Measurements from ENCODE around the gene NEIL1.

- TF ChIP-seq, protein P1, sequence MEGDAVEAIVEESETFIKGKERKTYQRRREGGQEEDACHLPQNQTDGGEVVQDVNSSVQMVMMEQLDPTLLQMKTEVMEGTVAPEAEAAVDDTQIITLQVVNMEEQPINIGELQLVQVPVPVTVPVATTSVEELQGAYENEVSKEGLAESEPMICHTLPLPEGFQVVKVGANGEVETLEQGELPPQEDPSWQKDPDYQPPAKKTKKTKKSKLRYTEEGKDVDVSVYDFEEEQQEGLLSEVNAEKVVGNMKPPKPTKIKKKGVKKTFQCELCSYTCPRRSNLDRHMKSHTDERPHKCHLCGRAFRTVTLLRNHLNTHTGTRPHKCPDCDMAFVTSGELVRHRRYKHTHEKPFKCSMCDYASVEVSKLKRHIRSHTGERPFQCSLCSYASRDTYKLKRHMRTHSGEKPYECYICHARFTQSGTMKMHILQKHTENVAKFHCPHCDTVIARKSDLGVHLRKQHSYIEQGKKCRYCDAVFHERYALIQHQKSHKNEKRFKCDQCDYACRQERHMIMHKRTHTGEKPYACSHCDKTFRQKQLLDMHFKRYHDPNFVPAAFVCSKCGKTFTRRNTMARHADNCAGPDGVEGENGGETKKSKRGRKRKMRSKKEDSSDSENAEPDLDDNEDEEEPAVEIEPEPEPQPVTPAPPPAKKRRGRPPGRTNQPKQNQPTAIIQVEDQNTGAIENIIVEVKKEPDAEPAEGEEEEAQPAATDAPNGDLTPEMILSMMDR (IDR thresholded peaks at IDR 0.05; ENCODE audit: borderline replicate concordance, extremely low read depth, low read length, poor library complexity, severe bottlenecking) = no peak
- no peak for TF ChIP-seq EZH2 (IDR thresholded peaks at IDR 0.05; ENCODE audit: borderline replicate concordance, low read depth, low read length, severe bottlenecking)
Observed at GRCh38 chr15:75358771-75359536, 12.1 kb downstream of the NEIL1 start.
